GM10266 (cell line): ENCODE data around the gene CYRIA.

ENCODE experiments used
- DNase-seq: peaks from one replicate; pipeline ENCODE4 v3.0.0; 2012; ENCODE audit errors: extremely low spot score
- CTCF ChIP-seq: IDR thresholded peaks from 2 replicates; pipeline ENCODE4 v1.5.1; 2012; ENCODE audit warnings: mild to moderate bottlenecking, low read depth; ENCODE audit not compliant: control insufficient read depth, insufficient read depth; ENCODE audit errors: missing control alignments

The CYRIA gene

DNA sequence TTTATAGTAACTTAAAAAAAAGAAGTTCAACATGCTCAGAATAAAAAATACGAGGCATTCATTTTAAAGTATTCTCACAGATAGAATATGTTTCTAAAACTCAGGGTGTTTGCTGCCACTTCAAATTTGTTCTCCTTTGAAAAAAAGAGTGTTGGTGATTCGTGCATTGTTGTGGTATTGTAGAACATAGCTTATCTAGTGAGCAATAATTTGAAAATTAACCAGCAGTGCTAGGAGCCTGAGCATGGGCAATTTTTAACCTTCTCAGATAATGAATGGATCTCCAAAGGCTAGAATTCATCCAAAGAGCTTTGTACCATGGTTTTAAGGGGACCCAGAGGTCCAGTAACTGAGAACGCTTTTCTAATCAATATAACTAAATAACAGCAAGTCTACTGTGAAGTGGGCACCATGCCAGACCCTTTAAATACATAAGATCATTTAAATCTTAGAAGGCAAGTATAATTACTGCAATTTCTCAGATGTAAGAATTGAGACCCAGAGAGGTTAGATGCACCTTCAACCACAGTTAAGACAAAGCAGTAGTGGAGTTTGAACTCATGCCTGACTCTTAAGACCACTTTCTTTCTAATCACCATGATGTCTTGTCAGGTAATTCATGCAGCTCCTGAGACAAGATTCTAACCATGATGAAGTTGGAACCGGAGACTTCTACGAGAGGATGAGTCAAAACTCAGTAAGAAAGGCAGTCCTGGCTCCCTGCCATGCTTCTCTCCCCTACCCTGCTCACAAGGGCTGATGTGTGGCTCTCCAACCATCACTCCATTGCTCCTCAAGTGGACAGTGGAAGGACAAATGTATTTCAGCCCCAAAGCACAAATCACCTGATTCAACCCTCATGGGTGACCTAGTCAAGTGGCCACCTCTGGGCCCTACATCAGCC lies 3.4 kb downstream of the CYRIA start:
- DNase-seq = no peak
- no peak for TF ChIP-seq CTCF

DNA sequence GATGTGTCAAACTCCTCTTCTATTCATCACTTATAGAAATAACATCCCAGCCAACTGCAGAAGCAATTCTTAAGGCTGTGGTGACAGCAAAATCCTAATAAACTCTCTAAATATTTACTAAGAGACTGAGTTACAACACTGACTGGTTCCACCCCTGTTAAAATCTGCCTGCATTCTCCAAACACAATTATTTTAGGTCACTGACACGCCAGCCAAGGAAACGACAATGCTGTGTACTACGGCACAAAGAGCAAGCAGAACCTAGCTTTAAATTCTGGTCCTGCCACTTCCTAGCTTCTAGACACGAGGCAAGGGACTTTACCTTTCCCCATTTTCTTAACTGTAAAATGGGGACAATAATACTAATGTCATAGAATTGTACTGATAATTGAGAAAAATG lies 4.1 kb downstream of the CYRIA start:
- TF ChIP-seq CTCF = no peak
- no peak for DNase-seq

DNA sequence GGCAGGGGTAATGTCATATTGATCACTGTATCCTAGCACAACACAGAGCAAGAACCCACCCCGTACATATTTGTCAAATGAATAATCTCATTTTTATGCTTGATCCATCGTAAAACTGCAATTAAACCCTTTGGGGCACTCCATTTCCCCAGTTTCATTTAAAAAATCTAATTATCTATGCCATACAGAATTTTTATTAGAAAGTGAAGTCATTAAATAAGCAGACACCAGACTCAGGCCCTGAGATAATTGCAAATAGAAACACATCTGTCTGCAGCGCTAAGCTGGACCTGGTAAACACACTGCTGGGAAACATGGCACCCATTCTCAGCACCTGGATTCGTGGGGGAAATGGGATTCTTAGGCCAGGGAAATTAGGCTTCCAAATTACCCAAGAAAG lies 5.1 kb downstream of the CYRIA start:
- TF ChIP-seq CTCF = no peak
- no peak for DNase-seq

DNA sequence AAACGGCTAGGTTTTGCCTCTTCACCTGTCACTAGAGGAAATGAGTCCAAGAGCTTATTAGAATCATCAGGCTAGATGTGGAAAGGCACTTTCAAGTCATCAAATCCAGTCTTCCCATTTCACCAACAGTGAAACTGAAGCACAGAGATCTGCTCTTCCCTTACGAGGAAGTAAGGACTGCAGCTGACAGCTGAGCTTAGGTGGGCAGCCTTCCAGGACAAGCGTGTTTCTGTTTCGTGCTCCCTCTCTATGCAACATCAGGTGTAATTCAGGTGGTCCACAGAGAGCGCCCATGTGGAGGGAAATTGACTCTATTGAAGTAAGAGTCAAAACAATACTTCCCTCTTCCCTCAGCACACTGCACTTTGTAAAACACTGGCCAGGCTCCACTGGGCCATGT lies 5.5 kb downstream of the CYRIA start:
- no peak for DNase-seq

GRCh38 chr2:16658076-16658739 lies 7.4 kb downstream of the CYRIA start:
- no peak for DNase-seq
- no peak for TF ChIP-seq CTCF

More for the DNA sequence above, 5.5 kb downstream of the CYRIA start:
- no peak for TF ChIP-seq CTCF

GRCh38 chr2:16657671-16658070 lies 8.0 kb downstream of the CYRIA start:
- DNase-seq = no peak

More at GRCh38 chr2:16657671-16658070, 8.0 kb downstream of the CYRIA start:
- no peak for TF ChIP-seq CTCF
